CD1c-positive myeloid dendritic cell (primary cell): ENCODE data around the gene SLC39A12.

ENCODE experiments used
- DNase-seq: peaks from one replicate; pipeline ENCODE4 v3.0.0-alpha.2; 2016; ENCODE audit errors: extremely low spot score

SLC39A12 gene

DNA sequence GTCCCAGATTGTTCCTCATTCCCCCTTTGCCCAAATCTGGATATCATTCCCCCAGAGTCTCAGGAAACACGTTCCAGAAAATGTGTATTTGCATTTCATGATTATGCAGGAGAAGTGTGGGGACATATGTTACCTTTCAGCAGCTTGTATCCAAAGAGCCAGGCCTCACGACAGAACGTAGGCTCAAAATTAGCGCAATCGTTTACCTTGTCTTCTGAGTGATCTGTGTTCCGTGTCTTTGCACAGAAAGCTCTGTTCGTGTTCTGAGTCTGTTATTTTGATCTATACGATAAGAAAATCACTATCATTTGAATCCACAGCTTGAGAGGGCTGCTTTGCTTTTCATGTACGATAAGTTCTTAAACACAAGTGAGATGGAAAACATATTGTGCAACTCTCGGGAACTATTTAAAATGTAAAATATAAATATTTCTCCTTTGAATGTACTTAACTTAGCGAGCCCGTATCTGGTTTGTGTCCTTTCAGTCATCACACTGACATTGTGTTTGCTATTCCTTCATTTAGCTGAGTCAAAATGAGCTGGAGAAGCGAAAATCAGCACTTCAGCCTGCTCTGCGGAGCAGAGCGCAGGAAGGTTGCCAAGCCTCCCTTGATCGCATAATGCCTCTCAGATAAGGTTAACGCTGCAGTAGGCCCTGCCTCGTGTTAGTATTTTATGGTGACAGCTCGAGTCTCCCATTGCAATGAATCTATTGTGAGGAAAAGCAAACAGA is 108.3 kb downstream of the SLC39A12 start:
- no peak for DNase-seq

DNA sequence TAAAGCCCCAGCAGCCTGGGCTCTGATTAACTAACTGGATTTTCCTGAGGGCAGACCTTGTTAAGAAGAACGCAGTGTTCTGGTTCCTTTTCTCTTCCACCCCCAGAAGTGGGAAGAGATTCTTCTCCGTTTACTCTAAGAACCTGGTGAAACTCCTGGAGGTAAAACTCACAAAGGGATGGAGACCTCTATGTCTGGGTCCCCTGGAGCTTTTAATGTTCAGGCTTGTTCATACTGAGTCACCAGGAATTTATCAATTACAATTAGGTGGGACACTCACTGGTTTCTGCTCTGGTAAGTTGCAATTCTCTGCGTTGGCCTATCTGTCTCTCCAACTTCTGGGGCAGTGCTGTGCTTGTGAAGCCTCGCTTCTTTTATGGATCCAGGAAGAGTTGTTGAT is 115.2 kb downstream of the SLC39A12 start:
- DNase-seq, result no peak

DNA sequence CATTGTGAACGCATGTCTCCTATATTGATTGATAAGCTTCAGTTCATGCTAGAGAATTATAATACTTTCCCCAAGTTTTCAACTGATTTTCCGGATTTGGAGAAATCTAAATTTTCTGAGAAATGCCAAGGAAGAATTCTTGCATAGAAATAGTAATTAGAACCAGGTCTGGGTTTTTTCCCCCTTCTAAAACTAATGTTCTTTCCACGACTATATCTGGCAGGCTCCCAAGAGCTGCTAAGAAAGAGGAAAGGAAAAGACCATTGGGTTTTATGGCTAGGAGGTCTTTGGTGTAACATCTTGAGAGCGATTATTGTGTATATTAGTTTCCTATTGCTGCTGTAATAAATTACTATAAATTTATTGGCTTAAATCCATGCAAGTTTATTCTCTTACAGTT is 116.7 kb downstream of the SLC39A12 start:
- no peak for DNase-seq

DNA sequence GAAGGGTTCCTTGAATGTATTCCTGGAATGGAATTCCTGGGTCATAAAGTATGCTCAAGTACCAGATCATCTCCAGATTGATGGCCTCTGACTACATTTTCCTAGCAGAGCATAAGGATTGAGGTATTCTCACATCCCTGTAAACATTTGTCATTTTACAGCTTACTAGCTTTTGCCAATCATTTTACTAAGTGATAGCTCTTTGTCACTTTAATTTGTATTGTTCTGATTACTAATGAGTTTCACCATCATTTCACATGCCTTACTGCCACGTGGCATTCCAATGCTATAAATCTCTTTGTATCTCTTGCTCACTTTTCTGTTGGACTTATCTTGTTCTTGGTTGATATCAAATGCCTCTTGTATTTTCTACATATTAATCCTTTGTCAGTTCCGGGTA is 119.9 kb downstream of the SLC39A12 start:
- DNase-seq, result no peak

DNA sequence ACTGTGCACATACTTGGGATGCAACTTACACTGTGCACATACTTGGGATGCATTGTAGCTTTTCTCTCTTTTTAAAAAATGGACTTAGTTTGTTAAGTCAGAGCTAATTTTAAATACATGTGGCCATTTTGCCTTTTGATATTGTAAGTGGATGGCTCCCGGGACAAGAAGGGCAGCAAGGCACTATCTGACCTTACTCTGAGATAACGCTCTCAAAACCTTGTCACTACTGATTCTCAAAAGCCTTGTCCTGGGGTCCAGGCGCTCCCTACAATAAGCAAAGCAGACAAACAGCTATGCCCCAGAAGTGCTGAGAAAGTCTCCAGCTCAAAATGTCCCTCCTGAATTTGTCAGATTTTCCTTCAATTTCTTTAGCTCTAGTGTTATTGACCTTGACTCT is 121.6 kb downstream of the SLC39A12 start:
- no peak for DNase-seq

DNA sequence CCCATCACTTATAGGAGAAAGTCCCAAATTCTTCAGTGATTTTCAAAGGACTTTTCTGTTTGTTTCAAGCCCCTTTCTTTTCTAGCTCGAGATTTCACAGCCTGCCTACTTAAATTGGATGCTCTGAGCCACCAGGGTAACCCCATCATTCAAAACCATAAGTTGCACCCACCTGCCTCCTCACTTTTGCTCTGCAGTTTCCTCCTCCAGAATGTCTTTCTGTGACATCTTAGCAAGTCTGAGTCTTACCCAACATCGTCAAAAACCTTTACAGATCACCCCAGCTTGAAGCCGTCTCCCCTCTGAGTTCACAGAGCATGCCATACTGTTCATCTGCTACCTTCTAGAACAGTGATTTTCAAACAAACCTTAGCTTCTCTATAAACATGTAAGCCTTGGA is 124.2 kb downstream of the SLC39A12 start:
- no peak for DNase-seq

DNA sequence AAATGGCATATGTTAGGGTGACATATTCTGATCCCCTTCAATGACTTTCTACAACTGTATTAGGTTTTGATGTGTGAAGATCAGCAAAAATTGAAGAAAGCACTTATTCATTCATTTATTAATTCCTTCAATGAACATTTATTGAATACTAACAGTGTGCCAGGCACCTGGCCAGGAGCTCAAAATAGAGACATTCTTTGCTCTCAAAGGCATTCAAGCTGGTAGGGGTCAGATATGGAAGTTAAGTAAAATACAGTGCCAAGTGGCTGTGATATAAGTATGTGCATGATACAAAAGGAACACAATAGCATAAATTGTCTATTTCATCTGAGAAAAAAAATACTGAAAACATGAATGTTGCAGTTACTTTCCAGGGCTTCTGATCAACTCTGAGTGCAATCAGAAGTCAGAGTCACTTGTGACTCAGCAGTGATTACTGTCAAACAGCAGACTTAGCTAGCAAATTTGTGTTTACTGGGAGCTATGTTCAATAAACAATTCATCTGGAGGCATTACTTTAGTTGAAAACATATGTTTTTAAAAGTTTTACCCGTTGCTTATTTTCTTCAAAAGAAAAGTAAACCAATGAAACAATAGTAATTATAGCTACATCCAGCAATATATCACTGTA is 128.1 kb downstream of the SLC39A12 start:
- no peak for DNase-seq

DNA sequence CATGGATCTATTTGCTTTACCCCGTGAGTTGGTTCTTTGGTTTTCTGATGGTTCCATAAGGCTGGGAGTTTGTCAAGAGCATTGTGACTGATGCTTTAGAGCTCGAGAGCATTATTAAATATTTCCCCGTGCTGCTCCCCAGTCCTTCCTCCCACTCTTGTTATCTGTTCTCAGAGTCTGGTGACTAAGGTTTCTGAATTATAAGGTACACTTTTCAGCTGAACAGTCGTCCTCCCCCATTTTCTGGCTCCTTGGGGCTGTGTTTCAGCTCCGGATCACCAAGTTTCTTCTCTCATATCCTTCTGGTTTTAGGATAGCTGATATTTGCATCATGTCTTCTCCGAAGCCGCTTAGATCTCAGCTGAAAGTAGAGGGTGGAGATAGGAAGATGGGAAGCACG is 130.7 kb downstream of the SLC39A12 start:
- DNase-seq, result no peak

DNA sequence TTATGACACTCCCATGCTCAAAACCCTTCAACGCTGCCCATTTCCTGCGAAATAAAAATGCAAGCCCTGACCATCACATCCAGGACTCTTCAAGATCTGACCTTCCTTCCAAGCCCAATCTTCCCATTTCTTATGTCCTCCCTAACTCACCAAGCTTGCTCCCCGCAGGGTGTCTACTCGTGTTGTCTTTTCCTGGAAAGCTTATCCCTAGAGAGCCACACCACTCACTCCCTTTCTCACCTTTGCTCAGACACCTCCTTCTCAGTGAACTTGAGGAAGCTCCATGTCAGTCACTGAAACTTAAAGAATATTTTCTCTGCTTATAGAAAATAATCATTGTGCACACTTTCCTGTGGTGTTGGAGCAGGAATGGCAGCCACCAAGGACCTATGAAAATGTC is 134.1 kb downstream of the SLC39A12 start:
- DNase-seq, result no peak

DNA sequence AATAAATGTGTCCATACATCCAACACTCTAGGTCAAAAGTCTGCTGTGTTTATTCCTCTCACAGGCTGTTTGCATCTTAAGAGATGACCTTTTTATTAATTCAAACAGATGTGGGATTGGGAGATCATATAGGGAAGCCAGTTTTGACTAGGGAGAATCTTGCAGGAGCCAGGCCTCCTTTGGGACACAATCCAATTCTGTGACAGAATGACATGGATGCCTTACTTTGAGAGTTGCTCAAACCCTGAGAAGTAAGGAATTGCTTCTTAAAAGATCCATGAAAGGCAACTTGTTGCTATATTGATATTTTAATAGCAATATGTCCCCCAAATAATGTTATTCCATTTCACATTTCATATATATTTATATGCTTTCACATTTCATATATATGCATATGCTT is 135.0 kb downstream of the SLC39A12 start:
- DNase-seq, result no peak

DNA sequence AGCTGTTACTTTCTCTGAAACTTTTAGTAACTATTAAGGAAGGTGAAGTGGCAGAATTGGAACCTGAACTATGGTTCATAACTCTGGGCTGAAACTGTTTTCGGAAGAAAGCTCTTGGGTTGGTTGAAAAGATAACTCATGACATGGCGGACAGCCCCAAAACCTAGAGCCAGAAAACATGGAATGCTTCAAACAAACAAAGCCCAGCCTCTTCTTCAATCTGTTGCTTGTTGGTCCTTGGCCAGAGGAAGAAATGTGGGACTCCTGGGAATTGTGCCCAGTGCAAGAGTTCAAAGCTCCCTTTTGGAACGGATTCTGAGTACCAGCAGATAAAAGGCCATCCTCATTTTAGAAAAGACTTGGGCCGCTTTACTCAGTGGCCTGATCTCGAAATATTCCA is 135.6 kb downstream of the SLC39A12 start:
- no peak for DNase-seq
